Lung microvascular endothelial cell (primary cell): Measurements from ENCODE around the gene CNTN5. TPM values are rescaled to one million over a fixed set of nuclear protein-coding genes. Genes with fewer than 3 reads are reported as not detected.

Source experiments
- DNase-seq, 2 donors: peaks; one replicate each; pipeline versions ENCODE4 v3.0.0 to v3.0.0-alpha.2; 2010; ENCODE audit warnings: low read depth in 2 of 2
- total RNA-seq: library from RNA; depleted of rRNA; stranded (reverse); fragments of >200 nt; gene quantifications from 2 replicates; pipeline ENCODE4 v1.2.1, GENCODE V29; 2014

Gene CNTN5
- total RNA-seq, 1 donor from 2014 or later, result not detected

GRCh38 chr11:99509863-99510262, 489.1 kb downstream of the CNTN5 start:
- no peak for DNase-seq

GRCh38 chr11:99513368-99513767, 492.6 kb downstream of the CNTN5 start:
- DNase-seq, result no peak

GRCh38 chr11:99519095-99519494, 498.3 kb downstream of the CNTN5 start:
- no peak for DNase-seq

- no peak for DNase-seq
Measured at GRCh38 chr11:99522467-99523173, 501.9 kb downstream of the CNTN5 start.

- no peak for DNase-seq
Measured at GRCh38 chr11:99531468-99531867, 510.7 kb downstream of the CNTN5 start.

- DNase-seq, result no peak
Measured at GRCh38 chr11:99534812-99535211, 514.1 kb downstream of the CNTN5 start.

- no peak for DNase-seq
Measured at GRCh38 chr11:99535406-99535805, 514.7 kb downstream of the CNTN5 start.

GRCh38 chr11:99535819-99536218, 515.1 kb downstream of the CNTN5 start:
- no peak for DNase-seq

- no peak for DNase-seq
Measured at GRCh38 chr11:99537681-99538080, 516.9 kb downstream of the CNTN5 start.

- no peak for DNase-seq
Measured at GRCh38 chr11:99545616-99546015, 524.9 kb downstream of the CNTN5 start.

- DNase-seq, result no peak
Measured at GRCh38 chr11:99548264-99548663, 527.5 kb downstream of the CNTN5 start.

- DNase-seq, result no peak
Measured at GRCh38 chr11:99554232-99554903, 533.6 kb downstream of the CNTN5 start.

GRCh38 chr11:99555486-99555885, 534.7 kb downstream of the CNTN5 start:
- DNase-seq, result no peak

GRCh38 chr11:99565333-99565732, 544.6 kb downstream of the CNTN5 start:
- DNase-seq, result no peak

GRCh38 chr11:99567334-99567956, 546.7 kb downstream of the CNTN5 start:
- no peak for DNase-seq

GRCh38 chr11:99568808-99569207, 548.1 kb downstream of the CNTN5 start:
- no peak for DNase-seq

- DNase-seq, result no peak
Measured at GRCh38 chr11:99571094-99571493, 550.3 kb downstream of the CNTN5 start.

GRCh38 chr11:99584830-99585229, 564.1 kb downstream of the CNTN5 start:
- DNase-seq, result no peak

- no peak for DNase-seq
Measured at GRCh38 chr11:99585606-99586005, 564.9 kb downstream of the CNTN5 start.

- no peak for DNase-seq
Measured at GRCh38 chr11:99589771-99590170, 569.0 kb downstream of the CNTN5 start.

- no peak for DNase-seq
Measured at GRCh38 chr11:99592266-99592665, 571.5 kb downstream of the CNTN5 start.

GRCh38 chr11:99593197-99593596, 572.4 kb downstream of the CNTN5 start:
- DNase-seq, result no peak

- no peak for DNase-seq
Measured at GRCh38 chr11:99601179-99601578, 580.4 kb downstream of the CNTN5 start.
